DOHH2 (cell line): ENCODE measurements around the gene TRIM41.

Experiments
- CTCF ChIP-seq: fragments of 200-600 bp; sonication (generic); IDR thresholded peaks from one replicate; pipeline ENCODE4 v1.5.1; 2014; ENCODE audit warnings: antibody characterized with exemption, mild to moderate bottlenecking, low read depth, low read length; ENCODE audit not compliant: poor library complexity, severe bottlenecking
- EZH2phosphoT487 ChIP-seq: fragments of 200-600 bp; sonication (generic); IDR thresholded peaks from 2 replicates; pipeline ENCODE4 v1.6.1; 2017; ENCODE audit warnings: borderline replicate concordance, mild to moderate bottlenecking, antibody characterized with exemption, low read length, moderate library complexity, mixed read lengths

- TF ChIP-seq CTCF (no peak), EZH2phosphoT487 (no peak)
Measured at GRCh38 chr5:181219262-181220177, 3.6 kb upstream of the TRIM41 start.
